ENCODE measurements around the gene GPM6B. TPM values are rescaled to one million over a fixed set of nuclear protein-coding genes. Genes with fewer than 3 reads are reported as not detected.

GPM6B gene
- total and polyA plus RNA-seq, 2 of the 4 experiments (the other 2 are of a cell fraction), result 4.2 to 5.9 TPM

- Histone ChIP-seq H2AFZ (replicated peaks; ENCODE audit: low read length, poor library complexity) (no peak overlapping the region), H3K27ac (ENCODE audit: insufficient read depth, low read length) (peak overlapping the region; percentile 91), H3K36me3 (ENCODE audit: control insufficient read depth, insufficient read depth, low read length) (peaks cover 13% of the 10 kb centered on the region), H2AK9ac (replicated peaks; ENCODE audit: low read depth, low read length, poor library complexity) (no peak overlapping the region), H3K56ac (ENCODE audit: extremely low read depth, insufficient read depth, low read length) (peak overlapping the region; percentile 46; the same call in 1 of the 2 replicates), H4K20me1 (ENCODE audit: insufficient read depth, low read length) (peaks cover 23% of the 10 kb centered on the region), H3K9me3 (ENCODE audit: control insufficient read depth, insufficient read depth, low read length) (no peaks in the 10 kb centered on the region), H3K18ac (ENCODE audit: low read depth, low read length) (peak overlapping the region; percentile 98), H3K23ac (ENCODE audit: low read depth, low read length) (no peak overlapping the region), H3K14ac (replicated peaks; ENCODE audit: low read depth, low read length) (no peak overlapping the region), H3K9me1 (ENCODE audit: insufficient read depth, low read length) (peaks cover 16% of the 10 kb centered on the region), H2AK5ac (ENCODE audit: low read depth, low read length) (0 out of 2 replicates have a peak overlapping the region, but pooled peaks have one; percentile 5), H3K4me1 (ENCODE audit: control insufficient read depth, insufficient read depth, low read length) (peaks cover 18% of the 10 kb centered on the region), H3K27me3 (ENCODE audit: control insufficient read depth, insufficient read depth, low read length) (no peaks in the 10 kb centered on the region), H3K79me1 (ENCODE audit: low read depth in 1 of 2, low read length in 2 of 2) (peaks cover 26 to 50% of the 10 kb centered on the region in 2 experiments), H3K4ac (ENCODE audit: low read depth, low read length) (peak overlapping the region; percentile 39), H2BK20ac (ENCODE audit: low read depth, low read length) (no peak overlapping the region), H2BK120ac (ENCODE audit: low read depth, low read length) (peak overlapping the region; percentile 33), H2BK5ac (ENCODE audit: low read depth, low read length, poor library complexity, severe bottlenecking) (peak overlapping the region; percentile 87), H3K4me3 (ENCODE audit: insufficient read depth, low read depth, low read length) (peak overlapping the region; percentile 22; the same call in 1 of the 2 replicates), H2BK15ac (ENCODE audit: low read depth, low read length) (no peak overlapping the region; the same call in 2 of the 3 replicates), H4K91ac (ENCODE audit: insufficient read depth, low read depth, low read length) (no peak overlapping the region), H4K5ac (ENCODE audit: low read depth, low read length) (peak overlapping the region; percentile 61; the same call in 1 of the 2 replicates), H4K8ac (ENCODE audit: low read depth in 2 of 2, low read length in 2 of 2) (no peak overlapping the region), H3K4me2 (ENCODE audit: low read depth, low read length) (peak overlapping the region; percentile 88), H3K9ac (ENCODE audit: low read depth, low read length) (peak overlapping the region; percentile 53; the same call in 1 of the 2 replicates)
- dilution Hi-C loops (cut with HindIII; ENCODE audit: low sequenced_read_pairs, unreplicated experiment), result no loop called here
- in situ Hi-C loops (cut with MboI; ENCODE audit: low sequenced_read_pairs), result no loop called here
- no CpG with 5 or more reads among the region's 7 CpGs for WGBS, 2 experiments (ENCODE audit: extremely low coverage in 2 of 2, insufficient read length in 1 of 2)
- POLR2A ChIA-PET (ENCODE audit: unreplicated experiment), result interaction anchor here (0.5 to 0.9 kb wide), 3 partner anchors 13 to 460 kb away, joined by 3 to 8 read pairs (median 5); partner anchors contain the start of gene OFD1
- peak; percentile 83 for ATAC-seq (ENCODE audit: low read depth)
- CTCF ChIA-PET, result no interaction called here
- TF ChIP-seq MAFK (IDR thresholded peaks at IDR 0.05; ENCODE audit: low read depth, low read length) (peak; percentile 37), MXI1 (IDR thresholded peaks at IDR 0.05; ENCODE audit: borderline replicate concordance, low read depth, low read length) (peak; percentile 69; the same call in 1 of the 2 replicates), RFX5 (IDR thresholded peaks at IDR 0.05; ENCODE audit: low read depth, low read length) (no peak), BHLHE40 (IDR thresholded peaks at IDR 0.05; ENCODE audit: low read depth, low read length) (no peak), RCOR1 (IDR thresholded peaks at IDR 0.05; ENCODE audit: insufficient replicate concordance, low read length) (peak; percentile 23)
- BruUV-seq (replicated peaks), result no TSS peak
- DNase-seq, result peak; percentile 86
- intact Hi-C loops (cut with micrococcal nuclease), result loop anchor here (2.0 kb wide), 1 partner anchor 33 kb away; the partner anchor contains the start of gene RAB9A
Measured at GRCh38 chrX:13721819-13722519, 94.9 kb downstream of the GPM6B start.

Measured in IMR-90 (cell line).